ENCODE data around the gene MAGED4B.
"Not testable (repeated sequence)": the region's sequence is repeated elsewhere in the genome, so short reads cannot be mapped to it uniquely, and the experiment has no call there.

Gene MAGED4B, protein sequence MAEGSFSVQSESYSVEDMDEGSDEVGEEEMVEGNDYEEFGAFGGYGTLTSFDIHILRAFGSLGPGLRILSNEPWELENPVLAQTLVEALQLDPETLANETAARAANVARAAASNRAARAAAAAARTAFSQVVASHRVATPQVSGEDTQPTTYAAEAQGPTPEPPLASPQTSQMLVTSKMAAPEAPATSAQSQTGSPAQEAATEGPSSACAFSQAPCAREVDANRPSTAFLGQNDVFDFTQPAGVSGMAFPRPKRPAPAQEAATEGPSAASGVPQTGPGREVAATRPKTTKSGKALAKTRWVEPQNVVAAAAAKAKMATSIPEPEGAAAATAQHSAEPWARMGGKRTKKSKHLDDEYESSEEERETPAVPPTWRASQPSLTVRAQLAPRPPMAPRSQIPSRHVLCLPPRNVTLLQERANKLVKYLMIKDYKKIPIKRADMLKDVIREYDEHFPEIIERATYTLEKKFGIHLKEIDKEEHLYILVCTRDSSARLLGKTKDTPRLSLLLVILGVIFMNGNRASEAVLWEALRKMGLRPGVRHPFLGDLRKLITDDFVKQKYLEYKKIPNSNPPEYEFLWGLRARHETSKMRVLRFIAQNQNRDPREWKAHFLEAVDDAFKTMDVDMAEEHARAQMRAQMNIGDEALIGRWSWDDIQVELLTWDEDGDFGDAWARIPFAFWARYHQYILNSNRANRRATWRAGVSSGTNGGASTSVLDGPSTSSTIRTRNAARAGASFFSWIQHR

DNA sequence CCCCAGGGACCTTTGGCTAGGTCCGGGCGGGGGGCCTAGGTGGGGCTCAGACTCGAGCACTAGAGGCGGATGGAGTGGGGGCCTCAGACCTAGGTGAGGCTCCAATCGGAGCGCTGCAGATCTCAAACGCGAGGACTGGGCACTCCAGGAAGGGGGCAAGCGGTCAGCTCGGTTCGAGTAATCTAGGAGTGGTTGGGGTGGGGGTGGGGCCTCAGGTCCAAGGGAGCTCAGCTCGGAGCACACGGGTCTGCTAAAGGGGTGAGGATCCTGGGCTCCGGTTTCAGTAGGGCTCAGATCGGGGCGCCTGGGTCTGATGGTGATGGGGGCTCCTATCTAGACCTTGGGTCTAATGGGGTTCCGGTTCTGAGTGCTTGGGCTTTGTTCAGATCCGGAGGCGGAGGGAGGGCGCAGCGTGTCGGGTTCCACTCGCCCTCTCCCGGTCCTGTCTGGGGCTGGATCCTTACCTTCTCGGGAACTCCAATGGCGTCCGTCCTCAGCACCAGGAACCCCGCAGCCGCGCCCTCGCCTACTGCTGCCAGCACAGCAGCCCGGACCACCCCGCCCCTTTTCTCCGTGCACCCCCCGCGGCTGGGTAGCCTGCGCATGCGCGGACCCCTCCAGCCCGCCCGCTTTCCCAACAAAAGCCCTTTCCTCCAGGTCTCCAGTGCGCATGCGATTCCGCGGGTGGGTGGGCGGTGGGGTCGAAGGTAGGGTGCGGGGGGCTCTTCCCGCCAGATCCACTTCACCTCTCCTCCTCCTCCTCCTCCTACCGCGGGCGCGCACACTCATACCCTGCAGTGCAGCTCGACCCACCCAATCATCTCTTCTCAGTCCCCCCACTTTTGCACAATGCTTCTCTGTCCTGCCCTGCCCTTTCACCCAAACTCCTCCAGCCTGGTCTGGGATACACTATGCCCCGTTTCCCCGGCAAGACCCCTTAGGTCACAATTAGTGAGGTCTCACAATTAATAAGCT lies at the start of gene MAGED4B:
TSS of gene MAGED4B (minus strand) at position 518 of the 975 bp plus-strand sequence. CDS start 1,011 bp downstream, outside the sequence.
- not testable (repeated sequence) for DNase-seq

DNA sequence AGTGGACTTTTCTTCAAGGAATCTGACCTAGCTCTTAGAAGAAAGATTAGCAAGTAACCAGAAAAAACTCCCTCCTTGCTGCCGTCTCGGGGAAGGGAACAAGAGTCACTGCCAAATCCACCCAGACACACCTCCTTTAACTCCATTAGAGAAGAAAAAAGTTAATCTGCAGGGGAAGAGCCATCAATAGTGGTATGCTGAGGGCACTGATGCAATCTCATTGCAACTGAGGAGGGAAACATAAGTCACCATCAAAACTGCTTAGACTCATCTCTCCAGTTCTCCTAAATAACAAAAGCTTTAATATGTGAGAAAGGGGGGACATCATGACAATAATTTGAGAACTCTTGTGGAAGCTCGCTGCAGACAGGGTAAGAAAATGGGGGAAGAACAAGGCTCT lies 49.3 kb upstream of the MAGED4B start:
- no peak for DNase-seq

- DNase-seq, result no peak
Observed at GRCh38 chrX:52082578-52082977, 13.6 kb upstream of the MAGED4B start.

- DNase-seq, result no peak
Observed at GRCh38 chrX:52078131-52078530, 9.1 kb upstream of the MAGED4B start.

- DNase-seq, result not testable (repeated sequence)
Observed at GRCh38 chrX:52042288-52042687, 26.7 kb downstream of the MAGED4B start.

GRCh38 chrX:52034211-52034610 lies 34.8 kb downstream of the MAGED4B start:
- DNase-seq, result no peak

DNA sequence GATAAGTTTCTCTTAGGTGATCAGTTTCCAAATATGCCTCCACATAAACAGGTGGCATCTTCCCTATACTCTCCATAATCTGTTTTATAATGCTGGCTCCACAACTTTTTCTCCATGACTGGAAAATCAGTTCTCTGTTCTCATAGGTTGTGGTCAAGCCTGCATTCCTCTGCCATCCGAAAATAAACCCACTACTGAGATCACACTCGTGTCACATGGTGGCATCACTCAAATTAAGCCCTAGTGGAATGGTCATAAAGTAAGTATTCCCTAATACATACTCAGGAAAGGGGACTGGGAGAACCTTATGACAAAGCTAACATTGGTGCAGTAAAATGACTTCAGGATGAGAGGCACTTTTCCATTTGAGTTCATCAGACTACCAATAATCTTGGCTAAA lies 37.6 kb downstream of the MAGED4B start:
- no peak for DNase-seq

DNA sequence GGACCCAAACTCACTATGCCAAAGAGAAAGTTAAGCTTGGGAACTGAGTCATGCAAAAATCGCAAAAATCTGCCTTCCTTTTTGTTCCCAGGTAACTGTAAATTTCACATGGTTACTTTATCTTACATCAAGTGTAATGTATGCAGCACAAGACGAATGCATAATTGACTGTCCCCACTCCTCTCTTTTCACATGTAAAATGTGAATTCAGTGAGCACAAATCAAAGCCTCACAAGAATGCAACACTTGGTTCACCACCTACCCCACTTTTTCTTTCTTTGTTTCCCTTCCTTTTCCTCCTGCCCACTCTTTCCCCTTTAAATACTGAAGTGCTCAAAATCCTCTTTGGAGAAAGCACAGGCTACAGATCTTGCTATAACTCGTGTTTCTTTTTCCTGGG lies 53.2 kb downstream of the MAGED4B start:
- no peak for DNase-seq

Measured in NCI-H1105 treated with DMSO at 0.1 percent for 48 hours (cell line).